HepG2 (cell line): Measurements from ENCODE around the gene KIAA1755. TPM values are rescaled to one million over a fixed set of nuclear protein-coding genes. Genes with fewer than 3 reads are reported as not detected.

ENCODE experiments used
- ADNP ChIP-seq: sonication (generic); formaldehyde crosslinking; IDR thresholded peaks from 2 replicates; pipeline ENCODE4 v1.4.0; 2020; ENCODE audit warnings: missing genetic modification reagents
- DMAP1 ChIP-seq: IDR thresholded peaks from 2 replicates; pipeline ENCODE4 v1.6.1; 2016
- ELF3 ChIP-seq: IDR thresholded peaks from 2 replicates; pipeline ENCODE4 v1.6.1; 2016; ENCODE audit warnings: missing genetic modification reagents, missing compliant biosample characterization
- HOXD1 ChIP-seq: sonication (generic); formaldehyde crosslinking; IDR thresholded peaks from 2 replicates; pipeline ENCODE4 v1.5.0; 2020; ENCODE audit warnings: missing genetic modification reagents
- KAT8 ChIP-seq: IDR thresholded peaks from 2 replicates; pipeline ENCODE4 v1.6.1; 2016; ENCODE audit warnings: missing genetic modification reagents, missing compliant biosample characterization
- KLF11 ChIP-seq: IDR thresholded peaks from 2 replicates; pipeline ENCODE4 v1.6.1; 2016; ENCODE audit warnings: missing compliant biosample characterization
- NR2F1 ChIP-seq, 2 experiments: fragments of 450-650 bp in 1 of 2; formaldehyde crosslinking in 1 of 2; IDR thresholded peaks; 2 replicates each; pipeline versions ENCODE4 v1.5.0 to v1.6.1; 2016 to 2020; ENCODE audit warnings: mild to moderate bottlenecking in 1 of 2, missing compliant biosample characterization in 1 of 2, missing genetic modification reagents in 1 of 2, moderate library complexity in 1 of 2
- PATZ1 ChIP-seq: sonication (generic); formaldehyde crosslinking; IDR thresholded peaks from 2 replicates; pipeline ENCODE4 v1.4.0; 2020; ENCODE audit warnings: missing genetic modification reagents
- PAXIP1 ChIP-seq: sonication (generic); formaldehyde crosslinking; conservative IDR thresholded peaks from 2 replicates; pipeline ENCODE4 v1.4.0; 2020; ENCODE audit warnings: mild to moderate bottlenecking, missing genetic modification reagents, moderate library complexity
- PHF8 ChIP-seq: sonication (generic); formaldehyde crosslinking; IDR thresholded peaks from 2 replicates; pipeline ENCODE4 v1.5.0; 2020; ENCODE audit warnings: missing genetic modification reagents
- RBAK ChIP-seq: sonication (generic); formaldehyde crosslinking; IDR thresholded peaks from 2 replicates; pipeline ENCODE4 v1.5.1; 2020; ENCODE audit warnings: mild to moderate bottlenecking, missing genetic modification reagents
- RXRA ChIP-seq: sonication (generic); formaldehyde crosslinking; IDR thresholded peaks from 2 replicates; pipeline ENCODE4 v1.5.1; 2020; ENCODE audit warnings: missing genetic modification reagents
- SALL1 ChIP-seq: sonication (generic); formaldehyde crosslinking; IDR thresholded peaks from 2 replicates; pipeline ENCODE4 v1.8.0; 2022; ENCODE audit warnings: mild to moderate bottlenecking, missing genetic modification reagents
- SOX13 ChIP-seq, 3 experiments: fragments of 450-650 bp in 1 of 3; sonication (generic) in 1 of 3; formaldehyde crosslinking in 1 of 3; IDR thresholded peaks in 2 of 3; conservative IDR thresholded peaks in 1 of 3; 2 replicates each; pipeline versions ENCODE4 v1.5.0 to v1.6.1; 2016 to 2020; ENCODE audit warnings: antibody characterized with exemption in 1 of 3, mild to moderate bottlenecking in 1 of 3, missing compliant biosample characterization in 1 of 3, missing genetic modification reagents in 1 of 3, moderate library complexity in 1 of 3
- ZBTB46 ChIP-seq: sonication (generic); formaldehyde crosslinking; IDR thresholded peaks from 2 replicates; pipeline ENCODE4 v1.4.0; 2020; ENCODE audit warnings: mild to moderate bottlenecking, missing genetic modification reagents, borderline replicate concordance
- ZFP36 ChIP-seq: fragments of 150-350 bp; IDR thresholded peaks from 2 replicates; pipeline ENCODE4 v1.6.1; 2018; ENCODE audit warnings: borderline replicate concordance, low read length, low read depth; ENCODE audit not compliant: partially characterized antibody
- ZFY ChIP-seq: sonication (generic); formaldehyde crosslinking; IDR thresholded peaks from 2 replicates; pipeline ENCODE4 v1.4.0; 2020; ENCODE audit warnings: missing genetic modification reagents
- ZNF205 ChIP-seq: IDR thresholded peaks from 2 replicates; pipeline ENCODE4 v1.6.1; 2018; ENCODE audit warnings: missing biosample characterization, missing genetic modification reagents
- ZNF263 ChIP-seq: sonication (generic); formaldehyde crosslinking; IDR thresholded peaks from 2 replicates; pipeline ENCODE4 v1.4.0; 2020; ENCODE audit warnings: missing genetic modification reagents
- ZNF580 ChIP-seq: IDR thresholded peaks from 2 replicates; pipeline ENCODE4 v1.6.1; 2016; ENCODE audit warnings: low read depth, borderline replicate concordance
- ZNF619 ChIP-seq: sonication (generic); formaldehyde crosslinking; IDR thresholded peaks from 2 replicates; pipeline ENCODE4 v1.4.0; 2020; ENCODE audit warnings: mild to moderate bottlenecking, missing genetic modification reagents
- polyA plus RNA-seq, 8 experiments: library from polyadenylated mRNA; depleted of rRNA in 3 of 8; stranded (reverse) in 7 of 8; unstranded in 1 of 8; fragments of >200 nt; fragmentation: Illumina TruSeq in 4 of 8; extraction: Trizol in 4 of 8; gene quantifications; 2 replicates each; pipeline versions ENCODE4 v1.2.1 to v1.2.3, GENCODE V29; 2011 to 2016; ENCODE audit warnings: low read depth in 4 of 8, missing spikeins in 1 of 8, mixed read lengths in 1 of 8; ENCODE audit not compliant: insufficient read depth in 1 of 8
- total RNA-seq, 5 experiments: library from RNA; depleted of rRNA; stranded (reverse); fragments of >200 nt; fragmentation: Illumina TruSeq; extraction: Trizol; gene quantifications; 2 replicates each; pipeline ENCODE4 v1.2.3, GENCODE V29; 2016; ENCODE audit warnings: low read depth in 1 of 5

Gene KIAA1755
- total and polyA plus RNA-seq, 2 of the 13 experiments (the other 11 are each of a cell fraction or from before 2014, with no cell fraction given): 0.04 TPM; not detected in 1

DNA sequence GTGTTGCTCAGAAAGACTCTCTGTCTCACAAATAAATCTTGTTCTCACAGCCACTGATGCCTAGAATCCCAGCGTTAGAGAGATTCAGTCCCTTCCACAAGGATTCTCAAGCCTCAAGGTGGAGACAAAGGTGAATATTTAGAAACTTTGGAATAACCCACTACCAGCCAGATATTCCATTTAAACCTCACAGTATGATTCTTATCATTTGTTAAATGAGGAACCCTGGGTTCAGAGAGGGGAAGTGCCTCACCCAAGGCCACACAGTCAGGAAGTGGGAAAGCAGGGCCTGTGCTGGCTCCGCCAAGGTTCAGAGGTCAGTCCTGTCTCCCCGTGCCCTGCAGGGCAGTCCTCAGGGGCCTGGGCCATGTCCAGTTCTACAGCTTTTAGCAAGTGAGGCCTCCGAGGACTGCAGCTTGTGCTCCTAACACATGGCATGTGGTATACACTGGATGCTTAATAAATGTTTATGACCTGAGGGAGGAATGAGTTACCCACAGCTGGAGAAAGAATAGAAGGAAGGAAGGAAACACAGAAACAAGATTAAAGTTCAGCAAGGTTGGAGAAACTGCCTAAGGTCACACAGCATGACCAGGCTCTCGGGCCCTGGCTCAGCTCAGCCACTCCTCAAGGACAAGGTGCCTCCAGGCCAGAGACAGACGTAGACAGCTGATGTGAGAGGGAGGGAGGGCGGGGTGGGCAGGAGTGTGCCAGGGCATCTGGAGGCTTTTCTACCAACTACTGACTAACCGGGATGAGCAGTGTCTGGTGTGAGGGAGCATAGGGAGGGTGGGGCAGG lies 91.5 kb downstream of the KIAA1755 start (continued):
- TF ChIP-seq PATZ1 (CRISPR knock-in tag): peak; percentile 20; the same call in 1 of the 2 replicates
- 0 out of 2 replicates have a peak, but pooled peaks have one; percentile 32 for TF ChIP-seq DMAP1 (CRISPR knock-in tag)
- no peak; the same call in 1 of the 2 replicates for TF ChIP-seq ZNF619
- TF ChIP-seq NR2F1 (CRISPR knock-in tag; IDR thresholded peaks at IDR 0.05): peak; percentile 51 to 56; a peak in 3 of 4 replicates
- no peak for TF ChIP-seq RBAK
- TF ChIP-seq ZNF205: peak; percentile 17; the same call in 1 of the 2 replicates
- TF ChIP-seq PAXIP1 (CRISPR knock-in tag): peak; percentile 70
- 0 out of 2 replicates have a peak, but pooled peaks have one; percentile 53 for TF ChIP-seq ADNP (CRISPR knock-in tag)
- peak; percentile 58 for TF ChIP-seq KAT8 (CRISPR knock-in tag)
- no peak for TF ChIP-seq SOX13 (IDR thresholded peaks at IDR 0.05)
- peak in 1 of 2 experiments; percentile 56; a peak in 1 of 4 replicates for TF ChIP-seq SOX13 (CRISPR knock-in tag; conservative IDR thresholded peaks at IDR 0.05 in 1 of 2, IDR thresholded peaks at IDR 0.05 in 1 of 2)
- peak; percentile 74 for TF ChIP-seq SALL1 (CRISPR knock-in tag)
- 0 out of 2 replicates have a peak, but pooled peaks have one; percentile 68 for TF ChIP-seq KLF11 (CRISPR knock-in tag)
- peak; percentile 52 for TF ChIP-seq ZFY (CRISPR knock-in tag)
- TF ChIP-seq HOXD1 (CRISPR knock-in tag): no peak
- 0 out of 2 replicates have a peak, but pooled peaks have one; percentile 29 for TF ChIP-seq PHF8 (CRISPR knock-in tag)
- TF ChIP-seq ZBTB46 (CRISPR knock-in tag): no peak
- peak; percentile 79 for TF ChIP-seq ZFP36
- 0 out of 2 replicates have a peak, but pooled peaks have one; percentile 55 for TF ChIP-seq RXRA (CRISPR knock-in tag)
- peak; percentile 86 for TF ChIP-seq ZNF263 (CRISPR knock-in tag)
- 0 out of 2 replicates have a peak, but pooled peaks have one; percentile 57 for TF ChIP-seq ZNF580 (CRISPR knock-in tag)
- peak; percentile 84 for TF ChIP-seq ELF3 (CRISPR knock-in tag)
